Endothelial cell of umbilical vein (primary cell): ENCODE results near the gene DPY19L3. TPM values are rescaled to one million over a fixed set of nuclear protein-coding genes. Genes with fewer than 3 reads are reported as not detected.

Experiments
- BruUV-seq: library from RNA; stranded (reverse); fragments of 400-500 nt; replicated peaks from 2 replicates; lab custom pipeline; 2021; lab: Mats Ljungman, UMichigan
- CTCF ChIA-PET: fragments of 300-600, 350-600 bp; sonication (Branson Sonifier 250); formaldehyde crosslinking; loops from one replicate; lab custom pipeline; 2021; ENCODE audit warnings: antibody characterized with exemption, inconsistent platforms; lab: Charles Lee
- POLR2A ChIA-PET: fragments of 300-600, 350-600 bp; sonication (Branson Sonifier 250); formaldehyde crosslinking; loops from one replicate; lab custom pipeline; 2021; ENCODE audit warnings: antibody characterized with exemption, inconsistent platforms; lab: Charles Lee
- DNase-seq: peaks from one replicate; pipeline ENCODE4 v3.0.0-alpha.2; 2011; ENCODE audit warnings: low read depth, low spot score
- FAIRE-seq: peaks from 2 replicates; lab custom pipeline; 2011; peaks lifted over from hg19 to GRCh38; lab: Jason Lieb, UNC
- H2AFZ ChIP-seq: 2 replicates; pipeline ENCODE4 v1.6.0; 2012; ENCODE audit warnings: low read depth, low read length, control low read depth, inconsistent platforms
- H3K27ac ChIP-seq: 2 replicates; pipeline ENCODE4 v1.5.1; 2011; ENCODE audit warnings: low read depth, mild to moderate bottlenecking, control low read depth, low read length, moderate library complexity; ENCODE audit not compliant: insufficient read depth
- H3K27me3 ChIP-seq, 2 experiments: 2 replicates each; pipeline versions ENCODE4 v1.6.0 to v1.6.1; 2011; ENCODE audit warnings: low read length in 2 of 2, mixed read lengths in 1 of 2; ENCODE audit not compliant: control insufficient read depth in 2 of 2, insufficient read depth in 2 of 2
- H3K36me3 ChIP-seq, 2 experiments: 2 replicates in 1 of 2; 3 replicates in 1 of 2; pipeline ENCODE4 v1.5.1; 2011; ENCODE audit warnings: low read length in 2 of 2, mild to moderate bottlenecking in 1 of 2, moderate library complexity in 1 of 2; ENCODE audit not compliant: control insufficient read depth in 2 of 2, insufficient read depth in 2 of 2; ENCODE audit errors: extremely low read depth in 1 of 2
- H3K4me1 ChIP-seq: 3 replicates; pipeline ENCODE4 v1.5.1; 2011; ENCODE audit warnings: mild to moderate bottlenecking, low read length; ENCODE audit not compliant: control insufficient read depth, insufficient read depth; ENCODE audit errors: extremely low read depth
- H3K4me2 ChIP-seq: 2 replicates; pipeline ENCODE4 v1.6.1; 2011; ENCODE audit warnings: low read length, control low read depth, mixed read lengths; ENCODE audit not compliant: insufficient read depth
- H3K4me3 ChIP-seq, 3 experiments: fragments of 200-600 bp in 1 of 3; sonication (generic), shearing (Covaris generic) in 1 of 3; replicated peaks in 1 of 3; 2 replicates each; pipeline ENCODE4 v1.5.1; 2011 to 2016; ENCODE audit warnings: control low read depth in 3 of 3, low read length in 3 of 3, mild to moderate bottlenecking in 2 of 3, inconsistent platforms in 1 of 3, low read depth in 1 of 3, moderate library complexity in 1 of 3; ENCODE audit not compliant: insufficient read depth in 1 of 3
- H3K79me2 ChIP-seq: 2 replicates; pipeline ENCODE4 v1.6.0; 2012; ENCODE audit warnings: low read length, inconsistent platforms; ENCODE audit not compliant: control insufficient read depth, insufficient read depth
- H3K9ac ChIP-seq: replicated peaks from 2 replicates; pipeline ENCODE3; 2011; ENCODE audit warnings: low read length, control low read depth; ENCODE audit not compliant: insufficient read depth; ENCODE audit errors: extremely low read depth
- H3K9me1 ChIP-seq: replicated peaks from 3 replicates; pipeline ENCODE4 v1.6.0; 2011; ENCODE audit warnings: mild to moderate bottlenecking, low read length; ENCODE audit not compliant: control insufficient read depth, insufficient read depth; ENCODE audit errors: extremely low read depth
- H3K9me3 ChIP-seq: replicated peaks from 2 replicates; pipeline ENCODE4 v1.5.1; 2012; ENCODE audit warnings: low read length, inconsistent platforms; ENCODE audit not compliant: control insufficient read depth, insufficient read depth
- H4K20me1 ChIP-seq: replicated peaks from 2 replicates; pipeline ENCODE3; 2011; ENCODE audit warnings: mild to moderate bottlenecking, low read length; ENCODE audit not compliant: control insufficient read depth, insufficient read depth; ENCODE audit errors: extremely low read depth
- CTCF ChIP-seq, 2 donors: IDR thresholded peaks; 1 replicate in 1 of 2; 2 replicates in 1 of 2; pipeline ENCODE4 v1.5.1; 2011; ENCODE audit warnings: low read length in 2 of 2, mild to moderate bottlenecking in 2 of 2, moderate library complexity in 2 of 2, control low read depth in 1 of 2, inconsistent platforms in 1 of 2, low read depth in 1 of 2; ENCODE audit not compliant: insufficient read depth in 1 of 2; ENCODE audit errors: extremely low read depth in 1 of 2
- EZH2 ChIP-seq: IDR thresholded peaks from 2 replicates; pipeline ENCODE4 v1.6.1; 2012; ENCODE audit warnings: borderline replicate concordance, low read depth, mild to moderate bottlenecking, moderate library complexity, low read length, inconsistent platforms; ENCODE audit not compliant: severe bottlenecking
- FOS ChIP-seq: IDR thresholded peaks from 2 replicates; pipeline ENCODE4 v1.6.1; 2011; ENCODE audit warnings: mild to moderate bottlenecking, low read length, moderate library complexity, borderline replicate concordance; ENCODE audit not compliant: insufficient read depth
- GATA2 ChIP-seq: IDR thresholded peaks from 2 replicates; pipeline ENCODE4 v1.7.0; 2011; ENCODE audit warnings: low read depth, mild to moderate bottlenecking, moderate library complexity, mixed read lengths, low read length; ENCODE audit not compliant: insufficient read length, insufficient read depth
- JUN ChIP-seq: IDR thresholded peaks from 2 replicates; pipeline ENCODE4 v1.6.1; 2011; ENCODE audit warnings: borderline replicate concordance, low read depth; ENCODE audit not compliant: insufficient read length, insufficient read depth
- MAX ChIP-seq: IDR thresholded peaks from 2 replicates; pipeline ENCODE4 v1.6.1; 2011; ENCODE audit not compliant: insufficient read depth, insufficient read length
- MYC ChIP-seq: IDR thresholded peaks from one replicate; pipeline ENCODE4 v1.6.1; 2011; ENCODE audit warnings: mild to moderate bottlenecking, low read depth, low read length
- POLR2A ChIP-seq: IDR thresholded peaks from 2 replicates; pipeline ENCODE4 v1.6.1; 2012; ENCODE audit warnings: low read depth, mild to moderate bottlenecking, control low read depth, low read length
- POLR2AphosphoS5 ChIP-seq: IDR thresholded peaks from 2 replicates; pipeline ENCODE4 v1.6.1; 2012; ENCODE audit warnings: low read depth, mild to moderate bottlenecking, control low read depth, low read length, moderate library complexity; ENCODE audit not compliant: insufficient read depth
- dilution Hi-C: fragments of 300-500 bp; cut with MboI; formaldehyde crosslinking; loops from one replicate; pipeline ENCODE4 v1.15.0; 2019; ENCODE audit warnings: low sequenced_read_pairs; ENCODE audit not compliant: extremely low pct_ligation_motif_present
- intact Hi-C: fragments of 100-400 bp; cut with micrococcal nuclease; formaldehyde crosslinking; loops from one replicate; pipeline ENCODE4 v1.10.0; 2022
- polyA plus RNA-seq, 4 experiments: library from polyadenylated mRNA; depleted of rRNA in 3 of 4; stranded (reverse) in 3 of 4; unstranded in 1 of 4; fragments of >200 nt; gene quantifications; 2 replicates each; pipeline versions ENCODE4 v1.2.1 to v1.2.3, GENCODE V29; 2011 to 2012; ENCODE audit warnings: missing spikeins in 1 of 4
- total RNA-seq: library from RNA; stranded (reverse); gene quantifications from 2 replicates; pipeline ENCODE4 v1.2.3, GENCODE V29; 2021

Gene DPY19L3
- total and polyA plus RNA-seq, 2 donors (not counting 3 experiments of a cell fraction or from before 2014, with no cell fraction given): 36.1 to 39.5 TPM

- no peaks in the 10 kb centered on the region for H3K9me1 ChIP-seq
- intact Hi-C loops: no loop called here
- no peak overlapping the region for H3K9ac ChIP-seq
- H4K20me1 ChIP-seq: no peaks in the 10 kb centered on the region
- DNase-seq (no peak), FAIRE-seq (no peak)
- no peaks in the 10 kb centered on the region for H3K36me3 ChIP-seq
- H3K79me2 ChIP-seq: no peaks in the 10 kb centered on the region
- H3K27me3 ChIP-seq: no peaks in the 10 kb centered on the region
- H3K4me2 ChIP-seq: no peak overlapping the region
- no peaks in the 10 kb centered on the region for H3K9me3 ChIP-seq
- no peak overlapping the region for H2AFZ ChIP-seq
- ChIA-PET POLR2A (no interaction called here), CTCF (no interaction called here)
- no peak overlapping the region for H3K27ac ChIP-seq
- no TSS peak for BruUV-seq
- dilution Hi-C loops: no loop called here
- no peaks in the 10 kb centered on the region for H3K4me1 ChIP-seq
- TF ChIP-seq POLR2A (no peak), EZH2 (no peak), MYC (no peak), FOS (no peak), MAX (no peak), POLR2AphosphoS5 (no peak), CTCF (IDR thresholded peaks at IDR 0.05; ENCODE audit: extremely low read depth in 1 of 2, insufficient read depth in 1 of 2, low read depth in 1 of 2, low read length in 2 of 2) (no peak), JUN (no peak), GATA2 (no peak)
- no peak overlapping the region for H3K4me3 ChIP-seq
Observed at GRCh38 chr19:32522967-32523366, 117.4 kb downstream of the DPY19L3 start.
